HEK293 (cell line): ENCODE results near the gene TAF11.

Experiments
- EGR2 ChIP-seq: fragments of 450-650 bp; formaldehyde crosslinking; IDR thresholded peaks from 2 replicates; pipeline ENCODE4 v1.5.1; 2016; ENCODE audit warnings: low read depth, missing biosample characterization, missing genetic modification characterization
- GLIS2 ChIP-seq: fragments of 450-650 bp; formaldehyde crosslinking; IDR thresholded peaks from 2 replicates; pipeline ENCODE4 v1.5.1; 2016; ENCODE audit warnings: missing biosample characterization, missing genetic modification characterization
- KLF10 ChIP-seq: fragments of 450-650 bp; IDR thresholded peaks from 2 replicates; pipeline ENCODE4 v1.5.1; 2018; ENCODE audit warnings: missing biosample characterization, mild to moderate bottlenecking, missing genetic modification characterization
- KLF7 ChIP-seq: fragments of 450-650 bp; formaldehyde crosslinking; IDR thresholded peaks from 2 replicates; pipeline ENCODE4 v1.5.1; 2016; ENCODE audit warnings: missing biosample characterization, missing genetic modification characterization, borderline replicate concordance
- KLF9 ChIP-seq: fragments of 450-650 bp; formaldehyde crosslinking; IDR thresholded peaks from 2 replicates; pipeline ENCODE4 v1.5.1; 2016; ENCODE audit warnings: missing biosample characterization, missing genetic modification characterization, low read depth
- SP7 ChIP-seq: fragments of 450-650 bp; formaldehyde crosslinking; IDR thresholded peaks from 2 replicates; pipeline ENCODE4 v1.5.1; 2016; ENCODE audit warnings: missing biosample characterization, missing genetic modification characterization
- WT1 ChIP-seq: fragments of 450-650 bp; formaldehyde crosslinking; IDR thresholded peaks from 2 replicates; pipeline ENCODE4 v1.5.1; 2016; ENCODE audit warnings: missing biosample characterization, missing genetic modification characterization
- YY1 ChIP-seq: fragments of 450-650 bp; formaldehyde crosslinking; IDR thresholded peaks from 2 replicates; pipeline ENCODE4 v1.5.1; 2018; ENCODE audit warnings: missing biosample characterization, missing genetic modification characterization
- ZEB2 ChIP-seq: fragments of 450-650 bp; formaldehyde crosslinking; IDR thresholded peaks from 2 replicates; pipeline ENCODE4 v1.5.1; 2016; ENCODE audit warnings: missing biosample characterization, missing genetic modification characterization
- ZNF133 ChIP-seq: fragments of 450-650 bp; formaldehyde crosslinking; IDR thresholded peaks from 2 replicates; pipeline ENCODE4 v1.5.1; 2016; ENCODE audit warnings: missing biosample characterization, missing genetic modification characterization
- ZNF2 ChIP-seq: fragments of 450-650 bp; formaldehyde crosslinking; IDR thresholded peaks from 2 replicates; pipeline ENCODE4 v1.5.1; 2016; ENCODE audit warnings: missing biosample characterization, missing genetic modification characterization
- ZNF214 ChIP-seq: fragments of 450-650 bp; formaldehyde crosslinking; IDR thresholded peaks from 2 replicates; pipeline ENCODE4 v1.5.1; 2017; ENCODE audit warnings: missing biosample characterization, mild to moderate bottlenecking, missing genetic modification characterization, borderline replicate concordance
- ZNF335 ChIP-seq: fragments of 450-650 bp; formaldehyde crosslinking; conservative IDR thresholded peaks from 2 replicates; pipeline ENCODE4 v1.5.1; 2016; ENCODE audit warnings: missing biosample characterization, missing genetic modification characterization
- ZNF354C ChIP-seq: fragments of 450-650 bp; formaldehyde crosslinking; IDR thresholded peaks from 2 replicates; pipeline ENCODE4 v1.5.1; 2016; ENCODE audit warnings: missing biosample characterization, missing genetic modification characterization, low read depth, borderline replicate concordance
- ZNF501 ChIP-seq: fragments of 450-650 bp; formaldehyde crosslinking; IDR thresholded peaks from 2 replicates; pipeline ENCODE4 v1.5.1; 2016; ENCODE audit warnings: missing biosample characterization, missing genetic modification characterization
- ZNF549 ChIP-seq: fragments of 450-650 bp; IDR thresholded peaks from 2 replicates; pipeline ENCODE4 v1.5.1; 2018; ENCODE audit warnings: missing biosample characterization, missing genetic modification characterization, mild to moderate bottlenecking, inconsistent platforms, moderate library complexity
- ZSCAN30 ChIP-seq: fragments of 450-650 bp; IDR thresholded peaks from 2 replicates; pipeline ENCODE4 v1.5.1; 2018; ENCODE audit warnings: missing biosample characterization, mild to moderate bottlenecking, missing genetic modification characterization, moderate library complexity
- ZXDB ChIP-seq: fragments of 450-650 bp; formaldehyde crosslinking; IDR thresholded peaks from 2 replicates; pipeline ENCODE4 v1.5.1; 2016; ENCODE audit warnings: missing biosample characterization, missing genetic modification characterization
- TF ChIP-seq, protein P1 (sequence below): fragments of 450-650 bp; formaldehyde crosslinking; conservative IDR thresholded peaks from 2 replicates; pipeline ENCODE4 v1.5.1; 2016; ENCODE audit warnings: low read depth, missing biosample characterization, missing genetic modification characterization
- TF ChIP-seq, protein P2 (sequence below): fragments of 450-650 bp; formaldehyde crosslinking; IDR thresholded peaks from 2 replicates; pipeline ENCODE4 v1.5.1; 2017; ENCODE audit warnings: missing biosample characterization, missing genetic modification characterization
- TF ChIP-seq, protein P3 (sequence below): fragments of 450-650 bp; formaldehyde crosslinking; IDR thresholded peaks from 2 replicates; pipeline ENCODE4 v1.5.1; 2016; ENCODE audit warnings: missing biosample characterization, missing genetic modification characterization, low read depth
- TF ChIP-seq, protein P4 (sequence below): fragments of 450-650 bp; formaldehyde crosslinking; IDR thresholded peaks from 2 replicates; pipeline ENCODE4 v1.5.1; 2016; ENCODE audit warnings: missing biosample characterization, missing genetic modification characterization

The TAF11 gene

DNA sequence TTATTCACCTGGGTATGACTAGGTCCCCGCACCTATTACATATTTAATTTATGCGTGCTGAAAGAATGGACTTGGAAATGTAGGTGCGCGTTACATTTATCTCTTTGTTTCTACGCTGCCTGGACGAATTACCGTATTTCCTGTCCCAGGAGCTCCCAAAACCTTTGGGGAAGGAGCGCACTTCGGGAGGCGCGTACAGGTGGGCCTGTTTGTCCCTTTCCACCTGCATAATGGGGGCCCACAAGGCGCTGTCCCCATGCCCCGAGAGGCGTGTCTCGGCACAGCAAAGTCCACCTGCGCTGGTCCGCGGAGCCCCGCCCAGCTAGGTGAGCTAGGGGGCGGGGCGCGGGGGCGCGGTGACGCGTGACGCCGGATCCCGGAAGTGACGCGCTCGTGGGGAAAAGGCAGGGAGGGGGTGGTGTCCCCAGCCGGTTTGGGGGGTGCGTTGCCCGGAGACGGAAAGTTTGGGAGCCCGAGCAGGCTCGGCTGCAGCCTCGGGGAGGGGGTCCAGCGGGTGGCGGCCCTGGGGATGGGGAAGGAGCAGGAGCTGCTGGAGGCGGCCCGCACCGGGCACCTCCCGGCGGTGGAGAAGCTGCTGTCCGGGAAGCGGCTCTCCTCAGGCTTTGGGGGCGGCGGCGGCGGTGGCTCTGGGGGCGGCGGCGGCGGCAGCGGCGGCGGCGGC lies 1.2 kb upstream of the TAF11 start, which contains the start of gene ANKS1A (continued):
- TF ChIP-seq, protein P1, sequence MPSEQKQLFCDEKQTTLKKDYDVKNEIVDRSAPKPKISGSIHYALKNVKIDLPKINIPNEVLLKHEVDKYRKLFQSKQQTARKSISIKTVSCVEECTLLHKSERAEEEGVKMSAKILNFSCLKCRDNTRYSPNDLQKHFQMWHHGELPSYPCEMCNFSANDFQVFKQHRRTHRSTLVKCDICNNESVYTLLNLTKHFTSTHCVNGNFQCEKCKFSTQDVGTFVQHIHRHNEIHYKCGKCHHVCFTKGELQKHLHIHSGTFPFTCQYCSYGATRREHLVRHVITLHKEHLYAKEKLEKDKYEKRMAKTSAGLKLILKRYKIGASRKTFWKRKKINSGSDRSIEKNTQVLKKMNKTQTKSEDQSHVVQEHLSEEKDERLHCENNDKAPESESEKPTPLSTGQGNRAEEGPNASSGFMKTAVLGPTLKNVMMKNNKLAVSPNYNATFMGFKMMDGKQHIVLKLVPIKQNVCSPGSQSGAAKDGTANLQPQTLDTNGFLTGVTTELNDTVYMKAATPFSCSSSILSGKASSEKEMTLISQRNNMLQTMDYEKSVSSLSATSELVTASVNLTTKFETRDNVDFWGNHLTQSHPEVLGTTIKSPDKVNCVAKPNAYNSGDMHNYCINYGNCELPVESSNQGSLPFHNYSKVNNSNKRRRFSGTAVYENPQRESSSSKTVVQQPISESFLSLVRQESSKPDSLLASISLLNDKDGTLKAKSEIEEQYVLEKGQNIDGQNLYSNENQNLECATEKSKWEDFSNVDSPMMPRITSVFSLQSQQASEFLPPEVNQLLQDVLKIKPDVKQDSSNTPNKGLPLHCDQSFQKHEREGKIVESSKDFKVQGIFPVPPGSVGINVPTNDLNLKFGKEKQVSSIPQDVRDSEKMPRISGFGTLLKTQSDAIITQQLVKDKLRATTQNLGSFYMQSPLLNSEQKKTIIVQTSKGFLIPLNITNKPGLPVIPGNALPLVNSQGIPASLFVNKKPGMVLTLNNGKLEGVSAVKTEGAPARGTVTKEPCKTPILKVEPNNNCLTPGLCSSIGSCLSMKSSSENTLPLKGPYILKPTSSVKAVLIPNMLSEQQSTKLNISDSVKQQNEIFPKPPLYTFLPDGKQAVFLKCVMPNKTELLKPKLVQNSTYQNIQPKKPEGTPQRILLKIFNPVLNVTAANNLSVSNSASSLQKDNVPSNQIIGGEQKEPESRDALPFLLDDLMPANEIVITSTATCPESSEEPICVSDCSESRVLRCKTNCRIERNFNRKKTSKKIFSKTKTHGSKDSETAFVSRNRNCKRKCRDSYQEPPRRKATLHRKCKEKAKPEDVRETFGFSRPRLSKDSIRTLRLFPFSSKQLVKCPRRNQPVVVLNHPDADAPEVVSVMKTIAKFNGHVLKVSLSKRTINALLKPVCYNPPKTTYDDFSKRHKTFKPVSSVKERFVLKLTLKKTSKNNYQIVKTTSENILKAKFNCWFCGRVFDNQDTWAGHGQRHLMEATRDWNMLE (tag by site-specific recombination) = peak; percentile 39; the same call in 1 of the 2 replicates
- peak; percentile 97 for TF ChIP-seq GLIS2
- TF ChIP-seq ZSCAN30 (tag by site-specific recombination) = peak; percentile 44; the same call in 1 of the 2 replicates
- TF ChIP-seq, protein P2, sequence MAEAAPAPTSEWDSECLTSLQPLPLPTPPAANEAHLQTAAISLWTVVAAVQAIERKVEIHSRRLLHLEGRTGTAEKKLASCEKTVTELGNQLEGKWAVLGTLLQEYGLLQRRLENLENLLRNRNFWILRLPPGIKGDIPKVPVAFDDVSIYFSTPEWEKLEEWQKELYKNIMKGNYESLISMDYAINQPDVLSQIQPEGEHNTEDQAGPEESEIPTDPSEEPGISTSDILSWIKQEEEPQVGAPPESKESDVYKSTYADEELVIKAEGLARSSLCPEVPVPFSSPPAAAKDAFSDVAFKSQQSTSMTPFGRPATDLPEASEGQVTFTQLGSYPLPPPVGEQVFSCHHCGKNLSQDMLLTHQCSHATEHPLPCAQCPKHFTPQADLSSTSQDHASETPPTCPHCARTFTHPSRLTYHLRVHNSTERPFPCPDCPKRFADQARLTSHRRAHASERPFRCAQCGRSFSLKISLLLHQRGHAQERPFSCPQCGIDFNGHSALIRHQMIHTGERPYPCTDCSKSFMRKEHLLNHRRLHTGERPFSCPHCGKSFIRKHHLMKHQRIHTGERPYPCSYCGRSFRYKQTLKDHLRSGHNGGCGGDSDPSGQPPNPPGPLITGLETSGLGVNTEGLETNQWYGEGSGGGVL (tag by site-specific recombination) = no peak
- peak; percentile 55 for TF ChIP-seq EGR2
- peak; percentile 94 for TF ChIP-seq KLF10 (tag by site-specific recombination)
- peak; percentile 97 for TF ChIP-seq ZEB2 (tag by site-specific recombination)
- TF ChIP-seq, protein P3, sequence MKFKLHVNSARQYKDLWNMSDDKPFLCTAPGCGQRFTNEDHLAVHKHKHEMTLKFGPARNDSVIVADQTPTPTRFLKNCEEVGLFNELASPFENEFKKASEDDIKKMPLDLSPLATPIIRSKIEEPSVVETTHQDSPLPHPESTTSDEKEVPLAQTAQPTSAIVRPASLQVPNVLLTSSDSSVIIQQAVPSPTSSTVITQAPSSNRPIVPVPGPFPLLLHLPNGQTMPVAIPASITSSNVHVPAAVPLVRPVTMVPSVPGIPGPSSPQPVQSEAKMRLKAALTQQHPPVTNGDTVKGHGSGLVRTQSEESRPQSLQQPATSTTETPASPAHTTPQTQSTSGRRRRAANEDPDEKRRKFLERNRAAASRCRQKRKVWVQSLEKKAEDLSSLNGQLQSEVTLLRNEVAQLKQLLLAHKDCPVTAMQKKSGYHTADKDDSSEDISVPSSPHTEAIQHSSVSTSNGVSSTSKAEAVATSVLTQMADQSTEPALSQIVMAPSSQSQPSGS (tag by site-specific recombination) = 0 out of 2 replicates have a peak, but pooled peaks have one; percentile 8
- TF ChIP-seq ZNF214 (tag by site-specific recombination) = no peak
- peak; percentile 67; the same call in 1 of the 2 replicates for TF ChIP-seq ZNF335
- TF ChIP-seq ZNF133 (tag by site-specific recombination) = no peak
- 0 out of 2 replicates have a peak, but pooled peaks have one; percentile 35 for TF ChIP-seq WT1 (tag by site-specific recombination)
- TF ChIP-seq ZNF354C (tag by site-specific recombination) = no peak
- TF ChIP-seq SP7 (tag by site-specific recombination) = peak; percentile 67
- TF ChIP-seq ZNF501 = peak; percentile 47; the same call in 1 of the 2 replicates
- peak; percentile 51; the same call in 1 of the 2 replicates for TF ChIP-seq ZXDB (tag by site-specific recombination)
- no peak for TF ChIP-seq YY1 (tag by site-specific recombination)
- no peak for TF ChIP-seq ZNF549
- peak; percentile 81; the same call in 1 of the 2 replicates for TF ChIP-seq ZNF2 (tag by site-specific recombination)
- 0 out of 2 replicates have a peak, but pooled peaks have one; percentile 64 for TF ChIP-seq KLF7 (tag by site-specific recombination)
- peak; percentile 99 for TF ChIP-seq KLF9 (tag by site-specific recombination)
- TF ChIP-seq, protein P4, sequence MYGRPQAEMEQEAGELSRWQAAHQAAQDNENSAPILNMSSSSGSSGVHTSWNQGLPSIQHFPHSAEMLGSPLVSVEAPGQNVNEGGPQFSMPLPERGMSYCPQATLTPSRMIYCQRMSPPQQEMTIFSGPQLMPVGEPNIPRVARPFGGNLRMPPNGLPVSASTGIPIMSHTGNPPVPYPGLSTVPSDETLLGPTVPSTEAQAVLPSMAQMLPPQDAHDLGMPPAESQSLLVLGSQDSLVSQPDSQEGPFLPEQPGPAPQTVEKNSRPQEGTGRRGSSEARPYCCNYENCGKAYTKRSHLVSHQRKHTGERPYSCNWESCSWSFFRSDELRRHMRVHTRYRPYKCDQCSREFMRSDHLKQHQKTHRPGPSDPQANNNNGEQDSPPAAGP (tag by site-specific recombination) = peak; percentile 45; the same call in 1 of the 2 replicates
